Retinal pigment epithelial cell (primary cell): ENCODE measurements around the gene MFSD1.

Experiments used
- DNase-seq: peaks from one replicate; pipeline ENCODE4 v3.0.0-alpha.2; 2010; ENCODE audit warnings: low read depth
- H3K4me3 ChIP-seq: 2 replicates; pipeline ENCODE4 v1.5.1; 2011; ENCODE audit warnings: mild to moderate bottlenecking, low read length, control low read depth, moderate library complexity
- CTCF ChIP-seq: conservative IDR thresholded peaks from 2 replicates; pipeline ENCODE4 v1.5.1; 2011; ENCODE audit warnings: low read depth, low read length, control low read depth, inconsistent platforms

The MFSD1 gene

GRCh38 chr3:158845765-158846350 is 44.0 kb downstream of the MFSD1 start:
- peak; percentile 69 for TF ChIP-seq CTCF
- no peak overlapping the region for H3K4me3 ChIP-seq
- peak; percentile 9 for DNase-seq

GRCh38 chr3:158846803-158847451 is 45.1 kb downstream of the MFSD1 start:
- no peak overlapping the region for H3K4me3 ChIP-seq
- TF ChIP-seq CTCF, result no peak
- no peak for DNase-seq

- H3K4me3 ChIP-seq, result no peak overlapping the region
- TF ChIP-seq CTCF, result no peak
- no peak for DNase-seq
Measured at GRCh38 chr3:158847452-158847821, 45.6 kb downstream of the MFSD1 start.

GRCh38 chr3:158847885-158848284 is 46.0 kb downstream of the MFSD1 start:
- no peak overlapping the region for H3K4me3 ChIP-seq
- DNase-seq, result no peak
- TF ChIP-seq CTCF, result no peak

- DNase-seq, result no peak
- no peak for TF ChIP-seq CTCF
- H3K4me3 ChIP-seq, result no peak overlapping the region
Measured at GRCh38 chr3:158849757-158850156, 47.9 kb downstream of the MFSD1 start.

GRCh38 chr3:158859362-158859761 is 57.5 kb downstream of the MFSD1 start:
- no peak overlapping the region for H3K4me3 ChIP-seq
- TF ChIP-seq CTCF, result no peak
- DNase-seq, result no peak

- H3K4me3 ChIP-seq, result no peak overlapping the region
- DNase-seq, result no peak
- TF ChIP-seq CTCF, result no peak
Measured at GRCh38 chr3:158863247-158863646, 61.4 kb downstream of the MFSD1 start.
